GM21717 (cell line): Measurements from ENCODE around the gene TYW1B.
"Not testable (repeated sequence)": the region's sequence is repeated elsewhere in the genome, so short reads cannot be mapped to it uniquely, and the experiment has no call there.

ENCODE experiments used
- ATAC-seq: cut with Tn5 transposase; IDR thresholded peaks from one replicate; pipeline ENCODE4 v1.9.1; 2021; ENCODE audit warnings: mild to moderate bottlenecking, moderate library complexity; ENCODE audit not compliant: unreplicated experiment

TYW1B gene

GRCh38 chr7:72580142-72580770 is 247.7 kb downstream of the TYW1B start:
- not testable (repeated sequence) for ATAC-seq

GRCh38 chr7:72577107-72577506 is 250.9 kb downstream of the TYW1B start:
- ATAC-seq: no peak

- not testable (repeated sequence) for ATAC-seq
These were observed 266.0 kb downstream of the TYW1B start for GRCh38 chr7:72561988-72562387.

GRCh38 chr7:72559546-72559945 is 268.5 kb downstream of the TYW1B start:
- not testable (repeated sequence) for ATAC-seq

- ATAC-seq: not testable (repeated sequence)
These were observed 271.3 kb downstream of the TYW1B start for GRCh38 chr7:72556733-72557132.

GRCh38 chr7:72555238-72555637 is 272.8 kb downstream of the TYW1B start:
- ATAC-seq: not testable (repeated sequence)

GRCh38 chr7:72554401-72554800 is 273.6 kb downstream of the TYW1B start:
- not testable (repeated sequence) for ATAC-seq

GRCh38 chr7:72550454-72550853 is 277.5 kb downstream of the TYW1B start:
- ATAC-seq: not testable (repeated sequence)

GRCh38 chr7:72546586-72547237 is 281.3 kb downstream of the TYW1B start:
- ATAC-seq: not testable (repeated sequence)

- not testable (repeated sequence) for ATAC-seq
These were observed 283.5 kb downstream of the TYW1B start for GRCh38 chr7:72544531-72544930.

GRCh38 chr7:72540923-72541322 is 287.1 kb downstream of the TYW1B start:
- no peak for ATAC-seq

GRCh38 chr7:72540106-72540611 is 287.8 kb downstream of the TYW1B start:
- no peak for ATAC-seq

GRCh38 chr7:72539702-72540101 is 288.3 kb downstream of the TYW1B start:
- no peak for ATAC-seq

- ATAC-seq: no peak
These were observed 289.1 kb downstream of the TYW1B start for GRCh38 chr7:72538856-72539255.

- no peak for ATAC-seq
These were observed 289.9 kb downstream of the TYW1B start for GRCh38 chr7:72538147-72538546.

- ATAC-seq: not testable (repeated sequence)
These were observed 292.0 kb downstream of the TYW1B start for GRCh38 chr7:72536038-72536437.

GRCh38 chr7:72531048-72531447 is 297.0 kb downstream of the TYW1B start:
- ATAC-seq: not testable (repeated sequence)
